ENCODE results near the gene MREG. TPM values are rescaled to one million over a fixed set of nuclear protein-coding genes. Genes with fewer than 3 reads are reported as not detected.

Gene MREG
- polyA plus RNA-seq, 2 of the 4 experiments (the other 2 are of a cell fraction) = 6.4 to 8.0 TPM

DNA sequence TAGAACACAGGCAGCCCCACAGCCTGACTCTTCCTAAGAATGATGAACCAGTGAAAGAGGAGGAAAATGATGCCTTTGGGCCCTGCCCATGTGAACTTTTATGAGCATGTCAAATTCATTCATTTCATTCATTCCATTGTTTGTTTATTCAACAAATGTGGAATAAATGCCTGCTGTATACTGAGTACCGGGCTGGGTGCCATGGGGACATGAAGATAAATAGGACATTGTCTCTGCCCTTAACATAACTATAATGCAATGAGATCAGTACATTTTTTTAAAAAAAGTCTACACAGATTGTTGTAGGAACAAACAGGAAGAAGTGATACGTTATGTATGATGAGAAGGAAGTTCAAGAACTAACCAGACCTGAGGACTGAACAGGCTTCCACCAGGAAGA lies 14.7 kb downstream of the MREG start:
- POLR2A ChIA-PET = no interaction called here

GRCh38 chr2:215997219-215997618 lies 16.1 kb downstream of the MREG start:
- no peak for ATAC-seq
- no peaks in the 10 kb centered on the region for H3K4me1 ChIP-seq

More for the DNA sequence above, 14.7 kb downstream of the MREG start:
- Histone ChIP-seq H3K4me3 (no peak overlapping the region), H3K9me3 (no peaks in the 10 kb centered on the region), H3K4me2 (no peak overlapping the region), H3K4me1 (no peaks in the 10 kb centered on the region), H3K27ac (no peak overlapping the region)
- CTCF ChIA-PET = interaction anchor here (2.0 kb wide), 1 partner anchor 49 kb away, joined by 8 read pairs; no protein-coding TSS in a partner anchor
- WGBS (ENCODE audit: missing lambda C conversion rate) = 81% methylated on average over 2 of the region's 2 CpGs
- FAIRE-seq (no peak), ATAC-seq (no peak), DNase-seq (ENCODE audit: low read depth in 1 of 2, low spot score in 1 of 2) (no peak)
- TF ChIP-seq RNF2 (IDR thresholded peaks at IDR 0.05; ENCODE audit: borderline replicate concordance, low read depth) (no peak), TFCP2L1 (CRISPR knock-in tag; IDR thresholded peaks at IDR 0.05) (no peak), JUNB (IDR thresholded peaks at IDR 0.05) (no peak), HOXB5 (CRISPR knock-in tag; IDR thresholded peaks at IDR 0.05) (no peak), RCOR1 (IDR thresholded peaks at IDR 0.05; ENCODE audit: low read depth, low read length) (no peak), JUN (IDR thresholded peaks at IDR 0.05) (no peak), HES2 (IDR thresholded peaks at IDR 0.05) (no peak), SREBF2 (IDR thresholded peaks at IDR 0.05) (no peak), EHMT2 (IDR thresholded peaks at IDR 0.05; ENCODE audit: low read depth) (no peak)

More at GRCh38 chr2:215997219-215997618, 16.1 kb downstream of the MREG start:
- WGBS (ENCODE audit: missing lambda C conversion rate) = 97% methylated on average over 1 of the region's 1 CpG
- ChIA-PET POLR2A (no interaction called here), CTCF (interaction anchor here (0.8 to 2.0 kb wide), 4 partner anchors 11 to 47 kb away, joined by 3 to 8 read pairs (median 3); no protein-coding TSS in a partner anchor)
- Histone ChIP-seq H3K9me3 (no peaks in the 10 kb centered on the region), H3K4me2 (no peak overlapping the region), H3K4me3 (no peak overlapping the region), H3K27ac (no peak overlapping the region)
- TF ChIP-seq RAD21 (conservative IDR thresholded peaks at IDR 0.05 in 1 of 2, IDR thresholded peaks at IDR 0.05 in 1 of 2) (no peak), NFE2L2 (conservative IDR thresholded peaks at IDR 0.05; ENCODE audit: low read length) (no peak), E2F6 (IDR thresholded peaks at IDR 0.05; ENCODE audit: borderline replicate concordance, low read depth) (no peak), JUNB (IDR thresholded peaks at IDR 0.05) (no peak), HDAC2 (IDR thresholded peaks at IDR 0.05) (no peak), ESRRA (IDR thresholded peaks at IDR 0.05; ENCODE audit: borderline replicate concordance, low read length) (no peak), POLR2A (IDR thresholded peaks at IDR 0.05; ENCODE audit: low read length) (no peak), KDM1A (IDR thresholded peaks at IDR 0.05; ENCODE audit: low read depth) (no peak), MAZ (IDR thresholded peaks at IDR 0.05; ENCODE audit: borderline replicate concordance, low read depth, low read length) (no peak), RFX5 (IDR thresholded peaks at IDR 0.05) (no peak), FOXS1 (CRISPR knock-in tag; IDR thresholded peaks at IDR 0.05) (no peak), SMC3 (IDR thresholded peaks at IDR 0.05) (no peak), ZSCAN20 (CRISPR knock-in tag; IDR thresholded peaks at IDR 0.05) (no peak), RCOR1 (IDR thresholded peaks at IDR 0.05; ENCODE audit: low read depth, low read length) (no peak), ZNF302 (CRISPR knock-in tag; IDR thresholded peaks at IDR 0.05) (no peak), FOSB (CRISPR knock-in tag; IDR thresholded peaks at IDR 0.05) (no peak), ZFP36 (IDR thresholded peaks at IDR 0.05; ENCODE audit: borderline replicate concordance, partially characterized antibody) (no peak)
- TF ChIP-seq, protein P1, sequence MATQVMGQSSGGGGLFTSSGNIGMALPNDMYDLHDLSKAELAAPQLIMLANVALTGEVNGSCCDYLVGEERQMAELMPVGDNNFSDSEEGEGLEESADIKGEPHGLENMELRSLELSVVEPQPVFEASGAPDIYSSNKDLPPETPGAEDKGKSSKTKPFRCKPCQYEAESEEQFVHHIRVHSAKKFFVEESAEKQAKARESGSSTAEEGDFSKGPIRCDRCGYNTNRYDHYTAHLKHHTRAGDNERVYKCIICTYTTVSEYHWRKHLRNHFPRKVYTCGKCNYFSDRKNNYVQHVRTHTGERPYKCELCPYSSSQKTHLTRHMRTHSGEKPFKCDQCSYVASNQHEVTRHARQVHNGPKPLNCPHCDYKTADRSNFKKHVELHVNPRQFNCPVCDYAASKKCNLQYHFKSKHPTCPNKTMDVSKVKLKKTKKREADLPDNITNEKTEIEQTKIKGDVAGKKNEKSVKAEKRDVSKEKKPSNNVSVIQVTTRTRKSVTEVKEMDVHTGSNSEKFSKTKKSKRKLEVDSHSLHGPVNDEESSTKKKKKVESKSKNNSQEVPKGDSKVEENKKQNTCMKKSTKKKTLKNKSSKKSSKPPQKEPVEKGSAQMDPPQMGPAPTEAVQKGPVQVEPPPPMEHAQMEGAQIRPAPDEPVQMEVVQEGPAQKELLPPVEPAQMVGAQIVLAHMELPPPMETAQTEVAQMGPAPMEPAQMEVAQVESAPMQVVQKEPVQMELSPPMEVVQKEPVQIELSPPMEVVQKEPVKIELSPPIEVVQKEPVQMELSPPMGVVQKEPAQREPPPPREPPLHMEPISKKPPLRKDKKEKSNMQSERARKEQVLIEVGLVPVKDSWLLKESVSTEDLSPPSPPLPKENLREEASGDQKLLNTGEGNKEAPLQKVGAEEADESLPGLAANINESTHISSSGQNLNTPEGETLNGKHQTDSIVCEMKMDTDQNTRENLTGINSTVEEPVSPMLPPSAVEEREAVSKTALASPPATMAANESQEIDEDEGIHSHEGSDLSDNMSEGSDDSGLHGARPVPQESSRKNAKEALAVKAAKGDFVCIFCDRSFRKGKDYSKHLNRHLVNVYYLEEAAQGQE (IDR thresholded peaks at IDR 0.05) = no peak
- TF ChIP-seq, protein P2, sequence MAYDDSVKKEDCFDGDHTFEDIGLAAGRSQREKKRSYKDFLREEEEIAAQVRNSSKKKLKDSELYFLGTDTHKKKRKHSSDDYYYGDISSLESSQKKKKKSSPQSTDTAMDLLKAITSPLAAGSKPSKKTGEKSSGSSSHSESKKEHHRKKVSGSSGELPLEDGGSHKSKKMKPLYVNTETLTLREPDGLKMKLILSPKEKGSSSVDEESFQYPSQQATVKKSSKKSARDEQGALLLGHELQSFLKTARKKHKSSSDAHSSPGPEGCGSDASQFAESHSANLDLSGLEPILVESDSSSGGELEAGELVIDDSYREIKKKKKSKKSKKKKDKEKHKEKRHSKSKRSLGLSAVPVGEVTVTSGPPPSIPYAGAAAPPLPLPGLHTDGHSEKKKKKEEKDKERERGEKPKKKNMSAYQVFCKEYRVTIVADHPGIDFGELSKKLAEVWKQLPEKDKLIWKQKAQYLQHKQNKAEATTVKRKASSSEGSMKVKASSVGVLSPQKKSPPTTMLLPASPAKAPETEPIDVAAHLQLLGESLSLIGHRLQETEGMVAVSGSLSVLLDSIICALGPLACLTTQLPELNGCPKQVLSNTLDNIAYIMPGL (CRISPR knock-in tag; IDR thresholded peaks at IDR 0.05; ENCODE audit: borderline replicate concordance) = no peak
- FAIRE-seq (no peak), DNase-seq (ENCODE audit: low read depth in 1 of 2, low spot score in 1 of 2) (no peak)

Measured in A549 (cell line).